Measurements from ENCODE around the gene L3MBTL1. TPM values are rescaled to one million over a fixed set of nuclear protein-coding genes. Genes with fewer than 3 reads are reported as not detected.

L3MBTL1 gene
- total RNA-seq, 1 donor from 2014 or later, result 5.0 TPM

GRCh38 chr20:43461894-43462659 lies 45.4 kb upstream of the L3MBTL1 start:
- no peak for FAIRE-seq
- H3K36me3 ChIP-seq (ENCODE audit: control insufficient read depth, insufficient read depth, low read length), result peaks cover 18% of the 10 kb centered on the region
- no peak for TF ChIP-seq CTCF (IDR thresholded peaks at IDR 0.05; ENCODE audit: insufficient read depth, low read length, severe bottlenecking)
- DNase-seq (ENCODE audit: low read depth), result no peak
- no peak overlapping the region for H3K4me3 ChIP-seq (ENCODE audit: low read depth, low read length)
- H3K27me3 ChIP-seq (ENCODE audit: control insufficient read depth, insufficient read depth, low read length), result no peaks in the 10 kb centered on the region

- DNase-seq (ENCODE audit: low read depth) (no peak), FAIRE-seq (no peak)
- Histone ChIP-seq H3K36me3 (ENCODE audit: control insufficient read depth, insufficient read depth, low read length) (peaks cover 19% of the 10 kb centered on the region), H3K4me3 (ENCODE audit: low read depth, low read length) (no peak overlapping the region), H3K27me3 (ENCODE audit: control insufficient read depth, insufficient read depth, low read length) (no peaks in the 10 kb centered on the region)
- no peak for TF ChIP-seq CTCF (IDR thresholded peaks at IDR 0.05; ENCODE audit: insufficient read depth, low read length, severe bottlenecking)
These were observed 44.6 kb upstream of the L3MBTL1 start for GRCh38 chr20:43462660-43463526.

GRCh38 chr20:43463527-43464218 lies 43.8 kb upstream of the L3MBTL1 start:
- H3K36me3 ChIP-seq (ENCODE audit: control insufficient read depth, insufficient read depth, low read length), result peaks cover 19% of the 10 kb centered on the region
- no peak for FAIRE-seq

GRCh38 chr20:43464219-43464790 lies 43.2 kb upstream of the L3MBTL1 start:
- Histone ChIP-seq H3K36me3 (ENCODE audit: control insufficient read depth, insufficient read depth, low read length) (peaks cover 16% of the 10 kb centered on the region), H3K4me3 (ENCODE audit: low read depth, low read length) (no peak overlapping the region), H3K27me3 (ENCODE audit: control insufficient read depth, insufficient read depth, low read length) (no peaks in the 10 kb centered on the region)
- FAIRE-seq (no peak), DNase-seq (ENCODE audit: low read depth) (no peak)
- TF ChIP-seq CTCF (IDR thresholded peaks at IDR 0.05; ENCODE audit: insufficient read depth, low read length, severe bottlenecking), result no peak

More at GRCh38 chr20:43463527-43464218, 43.8 kb upstream of the L3MBTL1 start:
- no peak for DNase-seq (ENCODE audit: low read depth)
- no peaks in the 10 kb centered on the region for H3K27me3 ChIP-seq (ENCODE audit: control insufficient read depth, insufficient read depth, low read length)
- no peak overlapping the region for H3K4me3 ChIP-seq (ENCODE audit: low read depth, low read length)
- TF ChIP-seq CTCF (IDR thresholded peaks at IDR 0.05; ENCODE audit: insufficient read depth, low read length, severe bottlenecking), result no peak

GRCh38 chr20:43465625-43465943 lies 41.9 kb upstream of the L3MBTL1 start:
- peaks cover 11% of the 10 kb centered on the region for H3K36me3 ChIP-seq (ENCODE audit: control insufficient read depth, insufficient read depth, low read length)
- no peak for TF ChIP-seq CTCF (IDR thresholded peaks at IDR 0.05; ENCODE audit: insufficient read depth, low read length, severe bottlenecking)
- H3K27me3 ChIP-seq (ENCODE audit: control insufficient read depth, insufficient read depth, low read length), result no peaks in the 10 kb centered on the region
- no peak overlapping the region for H3K4me3 ChIP-seq (ENCODE audit: low read depth, low read length)
- DNase-seq (ENCODE audit: low read depth) (no peak), FAIRE-seq (no peak)

Measured in bronchial epithelial cell (primary cell).